ENCODE measurements around the gene LRRC40.

LRRC40 gene

DNA sequence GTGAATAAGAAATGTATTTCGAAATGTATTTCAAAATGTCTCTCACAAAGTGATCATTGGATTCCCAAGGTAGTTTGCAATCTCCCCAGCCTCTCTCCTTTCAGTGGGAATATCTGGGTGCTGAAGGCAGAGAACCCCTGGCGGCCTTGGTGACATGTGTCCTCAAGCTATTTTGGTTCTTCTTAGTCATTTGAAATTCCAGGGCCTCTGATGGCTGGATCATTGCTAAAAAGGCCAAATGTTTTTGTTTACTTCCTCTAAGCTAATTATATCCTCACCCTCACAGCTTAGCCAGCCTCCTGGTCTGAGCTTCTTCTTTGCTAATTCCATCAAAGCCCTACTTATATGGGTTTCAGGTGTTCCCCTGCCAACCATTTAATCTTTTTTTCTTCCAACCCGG is 71.2 kb downstream of the LRRC40 start:
- in situ Hi-C loops (cut with HindIII; ENCODE audit: low sequenced_read_pairs) = no loop called here

DNA sequence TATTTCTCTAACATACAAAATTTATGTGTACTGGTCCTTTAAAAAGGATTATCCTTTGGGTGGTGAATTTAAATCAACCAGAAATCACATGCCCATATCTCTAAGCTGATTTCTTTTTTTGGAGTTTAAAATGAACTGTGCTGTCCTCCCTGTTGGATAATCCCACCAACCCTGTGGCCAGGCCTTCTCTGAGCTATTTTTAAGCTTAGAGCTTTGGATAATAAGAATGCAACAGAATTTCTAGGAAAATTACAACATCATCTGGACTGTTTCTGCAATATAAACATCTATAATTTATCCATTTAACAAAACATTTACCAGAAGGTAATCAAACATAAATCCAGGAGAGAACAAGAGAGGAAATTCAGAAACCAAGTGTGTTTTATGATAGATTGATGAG is 88.3 kb downstream of the LRRC40 start:
- in situ Hi-C loops (cut with HindIII; ENCODE audit: low sequenced_read_pairs) = no loop called here

DNA sequence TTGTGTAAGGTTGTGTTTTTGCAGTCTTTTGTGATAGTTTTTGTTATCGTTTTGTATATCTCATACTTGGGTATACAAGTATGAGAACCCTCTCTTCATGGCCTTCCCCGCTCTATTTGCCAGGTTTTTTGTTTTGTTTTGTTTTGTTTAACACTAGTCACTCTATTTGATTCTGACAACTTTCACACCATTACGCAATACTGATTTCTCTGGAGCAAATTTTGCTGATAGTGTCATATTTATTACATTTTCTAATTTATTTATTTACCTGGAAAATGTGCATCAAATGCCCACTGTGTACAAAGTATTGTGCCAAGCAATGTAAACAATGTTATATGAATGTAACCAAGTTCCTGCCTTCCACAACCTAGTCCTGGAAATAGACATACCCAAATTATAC is 90.1 kb downstream of the LRRC40 start:
- in situ Hi-C loops (cut with HindIII; ENCODE audit: low sequenced_read_pairs) = no loop called here

- in situ Hi-C loops (cut with HindIII; ENCODE audit: low sequenced_read_pairs) = no loop called here
Measured at GRCh38 chr1:70112838-70113237, 92.5 kb downstream of the LRRC40 start.

- in situ Hi-C loops (cut with HindIII; ENCODE audit: low sequenced_read_pairs) = no loop called here
Measured at GRCh38 chr1:70109241-70109640, 96.1 kb downstream of the LRRC40 start.

GRCh38 chr1:70103770-70104169 is 101.6 kb downstream of the LRRC40 start:
- in situ Hi-C loops (cut with HindIII; ENCODE audit: low sequenced_read_pairs) = no loop called here

DNA sequence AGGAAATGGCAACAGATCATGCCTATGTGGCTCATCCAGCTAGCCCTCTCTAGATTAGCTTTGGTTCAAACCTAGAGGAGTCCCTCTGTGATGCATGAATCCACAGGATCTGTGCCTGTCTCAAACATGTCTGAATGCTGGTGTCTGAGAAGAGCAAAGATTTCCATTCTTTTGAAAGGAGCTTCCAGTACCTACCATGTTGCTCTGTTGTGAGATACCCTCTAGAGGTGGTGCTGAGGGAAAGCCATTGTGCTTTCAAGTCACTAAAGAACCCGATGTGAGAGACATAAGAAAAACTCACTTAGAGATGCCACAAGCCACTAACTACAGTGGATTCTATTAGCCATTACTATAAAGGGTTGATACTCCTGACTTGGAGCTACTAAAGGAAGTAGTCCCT is 103.6 kb downstream of the LRRC40 start:
- in situ Hi-C loops (cut with HindIII; ENCODE audit: low sequenced_read_pairs) = no loop called here

DNA sequence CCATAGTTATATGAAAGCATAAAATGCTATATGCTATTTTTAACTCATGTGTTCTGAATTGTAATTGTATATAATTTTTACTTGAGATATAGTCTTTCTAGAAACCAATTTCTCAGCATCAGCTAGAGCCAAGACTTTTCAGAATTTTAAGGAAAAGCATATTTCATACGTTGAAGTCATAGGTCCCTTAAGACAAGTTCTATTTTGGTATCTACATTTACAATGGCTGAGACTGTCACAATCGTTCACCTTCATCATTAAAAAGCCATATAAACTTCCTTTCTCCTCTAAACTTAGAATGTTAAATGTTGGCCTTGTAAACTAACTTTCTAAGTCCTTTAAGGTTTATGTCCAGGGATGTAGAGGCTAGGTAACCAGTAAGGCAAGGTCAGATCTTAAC is 104.1 kb downstream of the LRRC40 start:
- in situ Hi-C loops (cut with HindIII; ENCODE audit: low sequenced_read_pairs) = no loop called here

All from endothelial cell of hepatic sinusoid (primary cell).